K562 (cell line): ENCODE results near the gene ASIC3. TPM values are rescaled to one million over a fixed set of nuclear protein-coding genes. Genes with fewer than 3 reads are reported as not detected.
A peak's percentile ranks its signal among the peaks of the same experiment; 100 is the strongest.

Source experiments
- AFF1 ChIP-seq, 2 experiments: fragments of 450-650 bp; IDR thresholded peaks; 2 replicates each; pipeline ENCODE4 v1.6.1; 2018; ENCODE audit warnings: mild to moderate bottlenecking in 2 of 2, low read depth in 1 of 2; ENCODE audit not compliant: partially characterized antibody in 2 of 2
- BCOR ChIP-seq: fragments of 450-650 bp; IDR thresholded peaks from 2 replicates; pipeline ENCODE4 v1.6.1; 2016
- CGGBP1 ChIP-seq: fragments of 250-450 bp; sonication (Bioruptor Pico); IDR thresholded peaks from 2 replicates; pipeline ENCODE4 v1.9.0; 2021; ENCODE audit warnings: mild to moderate bottlenecking
- CREB3 ChIP-seq: fragments of 450-650 bp; conservative IDR thresholded peaks from 2 replicates; pipeline ENCODE4 v1.6.1; 2016; ENCODE audit warnings: missing genetic modification characterization, low read depth, mild to moderate bottlenecking, missing compliant biosample characterization, moderate library complexity
- CTCFL ChIP-seq: IDR thresholded peaks from 2 replicates; pipeline ENCODE4 v1.6.1; 2011; ENCODE audit warnings: borderline replicate concordance, low read depth, mild to moderate bottlenecking, moderate library complexity, low read length; ENCODE audit not compliant: insufficient read depth, poor library complexity, severe bottlenecking
- FOS ChIP-seq: IDR thresholded peaks from 3 replicates; pipeline ENCODE4 v1.6.1; 2011; ENCODE audit not compliant: insufficient read length; ENCODE audit errors: extremely low read depth
- FOXO4 ChIP-seq: fragments of 450-650 bp; formaldehyde crosslinking; IDR thresholded peaks from 2 replicates; pipeline ENCODE4 v1.4.0; 2020; ENCODE audit warnings: mild to moderate bottlenecking, moderate library complexity
- FOXP1 ChIP-seq: sonication (generic); formaldehyde crosslinking; IDR thresholded peaks from 2 replicates; pipeline ENCODE4 v1.8.0; 2022; ENCODE audit warnings: mild to moderate bottlenecking, missing genetic modification reagents
- GTF2F1 ChIP-seq: IDR thresholded peaks from 2 replicates; pipeline ENCODE4 v1.6.1; 2011; ENCODE audit warnings: low read depth, low read length, improper control_type of control experiment
- HNRNPH1 ChIP-seq: fragments of 200-400 bp; formaldehyde crosslinking; optimal IDR thresholded peaks from 2 replicates; pipeline ENCODE3; 2017; ENCODE audit warnings: low read depth, mild to moderate bottlenecking, low read length, moderate library complexity
- RBM34 ChIP-seq: fragments of 200-400 bp; formaldehyde crosslinking; IDR thresholded peaks from 2 replicates; pipeline ENCODE4 v1.6.1; 2018; ENCODE audit warnings: low read length, borderline replicate concordance; ENCODE audit not compliant: insufficient read depth
- USF1 ChIP-seq: sonication (generic); formaldehyde crosslinking; IDR thresholded peaks from 2 replicates; pipeline ENCODE4 v1.9.0; 2022; ENCODE audit warnings: mild to moderate bottlenecking, missing genetic modification reagents
- YY1 ChIP-seq, 3 experiments: IDR thresholded peaks; 2 replicates each; pipeline ENCODE4 v1.6.1; 2011; ENCODE audit warnings: low read length in 2 of 3, mild to moderate bottlenecking in 2 of 3, moderate library complexity in 2 of 3, borderline replicate concordance in 1 of 3, control low read depth in 1 of 3, low read depth in 1 of 3; ENCODE audit not compliant: insufficient read depth in 3 of 3, insufficient replicate concordance in 2 of 3, control insufficient read depth in 1 of 3, insufficient read length in 1 of 3; ENCODE audit errors: extremely low read depth in 1 of 3
- ZFPM2 ChIP-seq: fragments of 250-450 bp; sonication (Bioruptor Pico); IDR thresholded peaks from 2 replicates; pipeline ENCODE4 v1.5.1; 2022; ENCODE audit warnings: mild to moderate bottlenecking
- ZNF586 ChIP-seq: fragments of 450-650 bp; formaldehyde crosslinking; conservative IDR thresholded peaks from 2 replicates; pipeline ENCODE4 v1.4.0; 2020; ENCODE audit warnings: mild to moderate bottlenecking, moderate library complexity
- ZNF764 ChIP-seq: fragments of 250-450 bp; sonication (Bioruptor Pico); IDR thresholded peaks from 2 replicates; pipeline ENCODE4 v1.4.0; 2020; ENCODE audit warnings: low read depth, mild to moderate bottlenecking, moderate library complexity
- polyA plus RNA-seq, 8 experiments: library from polyadenylated mRNA; depleted of rRNA in 4 of 8; stranded (reverse) in 5 of 8; unstranded in 3 of 8; fragments of >200 nt; fragmentation: Nextera tagmentation in 2 of 8; fragmentation: Illumina TruSeq in 1 of 8; extraction: Ambion mirVana in 2 of 8; extraction: Trizol in 1 of 8; gene quantifications; 2 replicates each; pipeline versions ENCODE4 v1.2.1 to v1.2.3, GENCODE V29; 2011 to 2014; ENCODE audit warnings: inconsistent platforms in 1 of 8, missing spikeins in 1 of 8
- total RNA-seq, 7 experiments: library from RNA; depleted of rRNA in 6 of 7; stranded (reverse); fragments of >200 nt in 6 of 7; fragmentation: Illumina TruSeq in 2 of 7; extraction: Trizol in 2 of 7; gene quantifications; 2 replicates each; pipeline versions ENCODE4 v1.2.1 to v1.2.3, GENCODE V29; 2011 to 2021; ENCODE audit warnings: low replicate concordance in 1 of 7

ASIC3 gene
- total and polyA plus RNA-seq, 9 of the 15 experiments (the other 6 are each of a cell fraction or from before 2014, with no cell fraction given), result 0.11 to 5.0 (median 0.87) TPM

GRCh38 chr7:151079199-151079910, 31.0 kb downstream of the ASIC3 start (continued):
- TF ChIP-seq CREB3 (tag), result no peak
- no peak for TF ChIP-seq ZNF764
- no peak for TF ChIP-seq RBM34
- no peak for TF ChIP-seq CGGBP1 (CRISPR knock-in tag)
- no peak for TF ChIP-seq AFF1 (IDR thresholded peaks at IDR 0.05; ENCODE audit: low read depth in 1 of 2, partially characterized antibody in 2 of 2)
- TF ChIP-seq FOXP1 (CRISPR knock-in tag), result no peak
- no peak for TF ChIP-seq ZFPM2
- no peak for TF ChIP-seq FOXO4 (CRISPR knock-in tag)
- TF ChIP-seq ZNF586, result no peak
- no peak for TF ChIP-seq FOS
- no peak for TF ChIP-seq CTCFL
- no peak for TF ChIP-seq GTF2F1
- TF ChIP-seq YY1 (IDR thresholded peaks at IDR 0.05; ENCODE audit: borderline replicate concordance in 1 of 3, control insufficient read depth in 1 of 3, extremely low read depth in 1 of 3, insufficient read depth in 3 of 3, insufficient read length in 1 of 3, insufficient replicate concordance in 2 of 3, low read depth in 1 of 3, low read length in 2 of 3), result no peak
- no peak for TF ChIP-seq HNRNPH1
- no peak for TF ChIP-seq BCOR
- peak; percentile 8; the same call in 1 of the 2 replicates for TF ChIP-seq USF1 (CRISPR knock-in tag)
